GM18907 (cell line): ENCODE results near the gene PARP6.
"Not testable (repeated sequence)": the region's sequence is repeated elsewhere in the genome, so short reads cannot be mapped to it uniquely, and the experiment has no call there.

Experiments
- ATAC-seq: cut with Tn5 transposase; IDR thresholded peaks from one replicate; pipeline ENCODE4 v1.9.1; 2021; ENCODE audit warnings: mild to moderate bottlenecking, moderate library complexity; ENCODE audit not compliant: unreplicated experiment

PARP6 gene

GRCh38 chr15:72280751-72281150 is 8.4 kb upstream of the PARP6 start:
- no peak for ATAC-seq

DNA sequence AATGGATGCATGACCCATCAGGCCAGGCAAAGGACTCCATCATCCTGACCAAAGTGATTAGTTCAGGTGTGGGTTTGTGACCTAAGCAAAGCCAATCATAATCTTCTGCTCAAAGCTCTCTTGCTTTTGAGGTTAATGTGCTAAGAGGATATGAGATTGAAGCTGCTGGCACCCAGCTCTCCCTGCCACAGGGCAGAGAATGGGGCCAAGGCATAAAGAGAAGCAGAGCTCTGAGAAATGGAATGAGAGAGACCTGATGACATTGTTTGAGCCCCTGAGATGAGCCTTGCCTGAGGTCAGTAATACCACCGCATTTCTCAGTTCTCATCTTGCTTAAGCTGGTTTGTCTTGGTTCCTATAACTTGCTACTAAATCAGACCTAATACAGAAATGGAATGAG is 6.4 kb upstream of the PARP6 start:
- no peak for ATAC-seq

- ATAC-seq = no peak
These were observed 4.0 kb upstream of the PARP6 start for GRCh38 chr15:72276326-72276700.

- not testable (repeated sequence) for ATAC-seq
These were observed 3.4 kb upstream of the PARP6 start for GRCh38 chr15:72275635-72276325.

- ATAC-seq = no peak
These were observed 621 bp upstream of the PARP6 start for GRCh38 chr15:72272997-72273352.

DNA sequence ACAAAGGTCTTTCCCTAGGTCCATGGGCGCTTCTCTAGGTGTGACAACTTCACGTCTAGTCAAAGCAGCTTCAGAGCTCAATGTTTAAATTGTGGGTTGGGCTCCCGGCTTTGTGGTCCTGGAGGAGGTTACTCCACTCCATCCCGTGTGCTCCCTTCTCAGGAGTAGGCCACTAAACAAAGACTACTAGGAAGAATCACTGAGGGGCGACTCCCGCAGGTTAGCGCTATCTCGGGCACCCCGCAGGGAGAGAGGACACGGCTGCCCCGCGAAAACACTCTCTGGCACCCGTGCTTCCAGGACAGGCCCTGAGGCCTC is 500 bp downstream of the PARP6 start:
- no peak for ATAC-seq

GRCh38 chr15:72271221-72271620 is 1.1 kb downstream of the PARP6 start:
- no peak for ATAC-seq

GRCh38 chr15:72269739-72270138 is 2.6 kb downstream of the PARP6 start:
- no peak for ATAC-seq

GRCh38 chr15:72265031-72265430 is 7.3 kb downstream of the PARP6 start:
- no peak for ATAC-seq

- ATAC-seq = no peak
These were observed 19.6 kb downstream of the PARP6 start for GRCh38 chr15:72252663-72253299.

DNA sequence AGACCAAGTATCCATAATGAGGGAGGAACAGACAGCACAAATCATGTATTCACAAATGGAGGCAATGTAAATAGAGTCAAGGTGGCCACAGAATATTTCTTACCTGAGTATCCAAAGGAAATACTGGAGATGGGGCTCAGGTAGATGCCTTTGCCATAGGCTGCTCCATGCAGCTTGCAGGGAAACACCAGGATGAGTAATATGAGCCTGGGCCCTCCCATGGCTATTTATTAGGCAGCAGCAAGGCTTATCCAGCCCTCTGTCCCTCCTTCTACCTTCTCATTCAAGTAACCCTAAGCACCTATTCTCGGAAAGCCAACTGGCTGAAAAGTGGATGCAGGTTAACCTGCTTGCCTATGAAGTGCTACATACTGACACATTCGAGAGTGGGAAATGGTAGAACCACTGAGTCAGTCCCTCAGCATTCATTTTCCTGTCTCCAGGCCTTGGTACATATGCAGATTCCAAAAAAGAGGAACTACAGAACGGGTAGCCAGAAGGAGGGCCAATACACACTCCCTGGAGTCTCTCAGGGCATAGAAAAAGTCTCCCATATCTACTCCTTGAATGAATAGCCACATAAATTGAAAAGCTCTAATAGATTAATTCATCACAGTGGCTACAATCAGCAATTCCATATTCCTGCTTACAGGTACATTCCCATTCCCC is 23.1 kb downstream of the PARP6 start:
- no peak for ATAC-seq

DNA sequence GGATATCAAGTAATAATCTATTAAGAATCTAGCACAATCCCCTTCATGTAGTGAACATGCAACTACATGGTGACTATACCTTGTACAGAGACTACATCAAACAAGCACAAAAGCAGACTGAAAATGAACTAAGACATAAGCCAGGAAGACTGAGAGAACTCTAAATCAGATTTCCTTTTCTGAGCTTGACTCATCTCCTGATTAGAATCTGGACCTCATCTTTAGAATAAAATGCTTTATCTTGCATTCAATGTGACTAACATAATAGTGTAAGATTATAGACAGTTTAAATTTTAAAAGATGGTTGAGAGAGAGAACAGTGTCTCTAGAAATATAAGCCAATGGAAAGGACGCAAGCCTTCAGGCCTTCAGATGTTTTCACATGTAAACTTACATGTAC is 23.8 kb downstream of the PARP6 start:
- ATAC-seq = no peak

- ATAC-seq = no peak
These were observed 29.5 kb downstream of the PARP6 start for GRCh38 chr15:72242775-72243370.

DNA sequence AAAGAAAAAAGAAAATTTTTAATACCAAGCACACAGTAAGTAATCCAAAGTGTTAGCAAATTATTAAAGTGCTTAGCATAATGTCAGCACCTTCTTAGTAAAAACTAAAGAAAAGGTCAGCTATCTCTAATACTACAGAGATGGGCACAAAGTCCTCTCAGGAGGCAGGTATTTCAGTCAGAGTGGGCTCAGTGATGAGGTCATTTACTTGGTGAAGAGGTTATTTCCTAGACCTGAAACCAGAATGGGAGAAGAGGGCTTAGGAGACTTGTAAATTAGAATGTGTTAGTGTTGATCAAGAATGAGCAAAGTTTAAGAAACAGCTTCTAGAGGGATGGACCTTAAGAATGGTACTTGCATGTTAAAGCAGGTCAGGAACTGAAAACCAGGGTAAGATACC is 32.7 kb downstream of the PARP6 start:
- no peak for ATAC-seq

GRCh38 chr15:72238586-72238985 is 33.8 kb downstream of the PARP6 start:
- no peak for ATAC-seq

GRCh38 chr15:72237853-72238224 is 34.5 kb downstream of the PARP6 start:
- ATAC-seq = no peak

GRCh38 chr15:72237029-72237852 is 35.1 kb downstream of the PARP6 start:
- ATAC-seq = peak; percentile 78

DNA sequence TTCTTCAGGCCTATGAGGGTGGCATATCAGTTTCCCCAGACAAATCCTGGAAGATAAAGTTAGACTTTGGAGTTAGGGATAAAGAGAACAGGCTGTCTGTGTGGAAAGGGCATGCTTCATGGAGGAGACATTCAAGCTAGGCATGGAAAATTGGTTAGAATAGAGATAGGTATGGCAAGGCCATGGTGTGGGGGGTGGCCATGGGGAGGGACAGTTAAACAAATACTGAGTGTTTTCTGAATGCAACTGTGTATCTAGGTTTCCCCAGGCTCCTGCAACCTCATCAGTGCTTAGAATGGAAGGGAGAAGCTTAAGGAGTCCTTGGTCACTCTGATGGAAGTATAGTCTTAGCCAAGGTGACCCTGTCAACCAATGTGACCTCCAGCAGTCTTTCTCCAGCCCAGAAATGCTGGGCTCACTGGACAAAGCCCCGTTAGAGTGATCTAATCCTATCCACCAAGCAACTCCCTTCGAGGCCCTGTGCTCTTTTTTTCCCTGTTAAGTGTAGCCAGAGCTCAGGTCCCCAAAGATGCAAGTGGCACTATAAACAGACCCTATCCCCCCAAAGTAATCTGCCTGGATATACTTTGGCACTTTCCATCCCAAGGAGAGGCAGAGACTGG is 35.9 kb downstream of the PARP6 start:
- ATAC-seq = no peak

GRCh38 chr15:72235298-72235697 is 37.1 kb downstream of the PARP6 start:
- ATAC-seq = no peak

- no peak for ATAC-seq
These were observed 38.6 kb downstream of the PARP6 start for GRCh38 chr15:72233769-72234168.
